ENCODE results near the gene CNN2.

CNN2 gene

GRCh38 chr19:1069009-1069779 lies 42.8 kb downstream of the CNN2 start:
- peak; percentile 65 for TF ChIP-seq CTCF (IDR thresholded peaks at IDR 0.05)
- Histone ChIP-seq H3K27ac (peak overlapping the region; percentile 95), H3K27me3 (no peaks in the 10 kb centered on the region), H3K36me3 (peaks cover 75% of the 10 kb centered on the region), H3K4me1 (ENCODE audit: control insufficient read depth in 1 of 2, insufficient read depth in 1 of 2, low read depth in 1 of 2, low read length in 1 of 2) (peaks cover 82 to 87% of the 10 kb centered on the region in 2 experiments), H3K9me3 (no peaks in the 10 kb centered on the region), H3K4me3 (ENCODE audit: low read depth in 1 of 2, low read length in 1 of 2) (peak overlapping the region; percentile 96 to 98)

- Histone ChIP-seq H3K4me1 (ENCODE audit: control insufficient read depth in 1 of 2, insufficient read depth in 1 of 2, low read depth in 1 of 2, low read length in 1 of 2) (peaks cover 79 to 87% of the 10 kb centered on the region in 2 experiments), H3K4me3 (ENCODE audit: low read depth in 1 of 2, low read length in 1 of 2) (peak overlapping the region in 1 of 2 experiments; percentile 10), H3K9me3 (no peaks in the 10 kb centered on the region), H3K36me3 (peaks cover 83% of the 10 kb centered on the region), H3K27me3 (no peaks in the 10 kb centered on the region), H3K27ac (peak overlapping the region; percentile 60)
- TF ChIP-seq CTCF (IDR thresholded peaks at IDR 0.05), result no peak
Measured at GRCh38 chr19:1070576-1070930, 44.1 kb downstream of the CNN2 start.

- no peak for TF ChIP-seq CTCF (IDR thresholded peaks at IDR 0.05)
- Histone ChIP-seq H3K4me3 (ENCODE audit: low read depth in 1 of 2, low read length in 1 of 2) (peak overlapping the region in 1 of 2 experiments; percentile 10), H3K4me1 (ENCODE audit: control insufficient read depth in 1 of 2, insufficient read depth in 1 of 2, low read depth in 1 of 2, low read length in 1 of 2) (peaks cover 80 to 87% of the 10 kb centered on the region in 2 experiments), H3K27ac (peak overlapping the region; percentile 60), H3K9me3 (no peaks in the 10 kb centered on the region), H3K36me3 (peaks cover 85% of the 10 kb centered on the region), H3K27me3 (no peaks in the 10 kb centered on the region)
Measured at GRCh38 chr19:1070931-1071791, 44.8 kb downstream of the CNN2 start.

GRCh38 chr19:1072371-1073015 lies 46.1 kb downstream of the CNN2 start:
- no peaks in the 10 kb centered on the region for H3K9me3 ChIP-seq
- H3K27ac ChIP-seq, result peak overlapping the region; percentile 89
- H3K4me1 ChIP-seq (ENCODE audit: control insufficient read depth in 1 of 2, insufficient read depth in 1 of 2, low read depth in 1 of 2, low read length in 1 of 2), result peaks cover 86 to 90% of the 10 kb centered on the region in 2 experiments
- H3K27me3 ChIP-seq, result no peaks in the 10 kb centered on the region
- no peak for TF ChIP-seq CTCF (IDR thresholded peaks at IDR 0.05)
- no peak overlapping the region for H3K4me3 ChIP-seq (ENCODE audit: low read depth in 1 of 2, low read length in 1 of 2)
- H3K36me3 ChIP-seq, result peaks cover 85% of the 10 kb centered on the region

Data from neutrophil (primary cell).